Keratinocyte (primary cell): ENCODE data around the gene SIGLEC1. TPM values are rescaled to one million over a fixed set of nuclear protein-coding genes. Genes with fewer than 3 reads are reported as not detected.

Experiments
- DNase-seq: peaks from one replicate; pipeline ENCODE4 v3.0.0-alpha.2; 2011; ENCODE audit warnings: low read depth, missing footprints, low spot score
- FAIRE-seq: peaks from 2 replicates; lab custom pipeline; 2011; peaks lifted over from hg19 to GRCh38; lab: Jason Lieb, UNC
- H2AFZ ChIP-seq: 2 replicates; pipeline ENCODE4 v1.6.0; 2012; ENCODE audit warnings: low read length, control low read depth, inconsistent platforms; ENCODE audit not compliant: control insufficient read depth
- H3K27ac ChIP-seq: 2 replicates; pipeline ENCODE4 v1.5.1; 2011; ENCODE audit warnings: low read length; ENCODE audit not compliant: control insufficient read depth, insufficient read depth
- H3K27me3 ChIP-seq: 3 replicates; pipeline ENCODE4 v1.6.0; 2011; ENCODE audit warnings: low read length; ENCODE audit not compliant: control insufficient read depth, insufficient read depth; ENCODE audit errors: extremely low read depth
- H3K36me3 ChIP-seq, 2 experiments: 2 replicates in 1 of 2; 3 replicates in 1 of 2; pipeline ENCODE4 v1.5.1; 2011; ENCODE audit warnings: low read length in 2 of 2, mild to moderate bottlenecking in 1 of 2; ENCODE audit not compliant: control insufficient read depth in 2 of 2, insufficient read depth in 2 of 2; ENCODE audit errors: extremely low read depth in 1 of 2
- H3K4me1 ChIP-seq: 3 replicates; pipeline ENCODE4 v1.5.1; 2011; ENCODE audit warnings: low read length; ENCODE audit not compliant: control insufficient read depth, insufficient read depth; ENCODE audit errors: extremely low read depth
- H3K4me2 ChIP-seq: 3 replicates; pipeline ENCODE4 v1.6.0; 2011; ENCODE audit warnings: low read depth, low read length; ENCODE audit not compliant: control insufficient read depth, insufficient read depth; ENCODE audit errors: extremely low read depth
- H3K4me3 ChIP-seq, 3 experiments: fragments of 200-600 bp in 1 of 3; sonication (generic) in 1 of 3; 2 replicates in 2 of 3; 3 replicates in 1 of 3; pipeline ENCODE4 v1.5.1; 2011 to 2016; ENCODE audit warnings: low read length in 3 of 3, mild to moderate bottlenecking in 3 of 3, control low read depth in 2 of 3, inconsistent platforms in 1 of 3, low read depth in 1 of 3, mixed read lengths in 1 of 3, mixed run types in 1 of 3, moderate library complexity in 1 of 3; ENCODE audit not compliant: control insufficient read depth in 2 of 3, insufficient read depth in 2 of 3; ENCODE audit errors: extremely low read depth in 1 of 3
- H3K79me2 ChIP-seq: 2 replicates; pipeline ENCODE4 v1.6.0; 2012; ENCODE audit warnings: low read length; ENCODE audit not compliant: control insufficient read depth, insufficient read depth
- H3K9ac ChIP-seq: 3 replicates; pipeline ENCODE4 v1.6.0; 2011; ENCODE audit warnings: low read length; ENCODE audit not compliant: control insufficient read depth, insufficient read depth; ENCODE audit errors: extremely low read depth
- H3K9me1 ChIP-seq: 3 replicates; pipeline ENCODE4 v1.6.0; 2011; ENCODE audit warnings: low read length; ENCODE audit not compliant: control insufficient read depth, insufficient read depth; ENCODE audit errors: extremely low read depth
- H3K9me3 ChIP-seq: 2 replicates; pipeline ENCODE4 v1.5.1; 2012; ENCODE audit warnings: low read depth, low read length; ENCODE audit not compliant: control insufficient read depth
- H4K20me1 ChIP-seq: 3 replicates; pipeline ENCODE4 v1.6.0; 2011; ENCODE audit warnings: low read length; ENCODE audit not compliant: control insufficient read depth, insufficient read depth; ENCODE audit errors: extremely low read depth
- CTCF ChIP-seq, 3 experiments: IDR thresholded peaks in 1 of 3; conservative IDR thresholded peaks in 1 of 3; optimal IDR thresholded peaks in 1 of 3; 2 replicates in 2 of 3; 3 replicates in 1 of 3; pipeline versions ENCODE3 to v1.5.1; 2011; ENCODE audit warnings: low read length in 3 of 3, mild to moderate bottlenecking in 3 of 3, moderate library complexity in 2 of 3, control low read depth in 1 of 3, inconsistent platforms in 1 of 3; ENCODE audit not compliant: insufficient read depth in 2 of 3; ENCODE audit errors: extremely low read depth in 1 of 3
- EZH2 ChIP-seq: IDR thresholded peaks from one replicate; pipeline ENCODE4 v1.6.1; 2012; ENCODE audit warnings: inconsistent platforms, mild to moderate bottlenecking, low read length, moderate library complexity
- dilution Hi-C: fragments of 300-500 bp; cut with MboI; formaldehyde crosslinking; loops from one replicate; pipeline ENCODE4 v1.7.0; 2020; ENCODE audit warnings: low sequenced_read_pairs; ENCODE audit not compliant: extremely low pct_ligation_motif_present
- polyA plus RNA-seq, 5 experiments: library from polyadenylated mRNA; depleted of rRNA in 3 of 5; stranded (reverse) in 3 of 5; stranded (forward) in 1 of 5; unstranded in 1 of 5; fragments of >200 nt; gene quantifications; 1 replicate in 1 of 5; 2 replicates in 3 of 5; 3 replicates in 1 of 5; pipeline versions ENCODE4 v1.2.1 to v1.2.3, GENCODE V29; 2011 to 2012; ENCODE audit warnings: missing spikeins in 2 of 5, low read depth in 1 of 5, low replicate concordance in 1 of 5

SIGLEC1 gene
- polyA plus RNA-seq, 1 donor (not counting 4 experiments of a cell fraction or from before 2014, with no cell fraction given), result not detected

- dilution Hi-C loops, result no loop called here
- H3K36me3 ChIP-seq, result no peaks in the 10 kb centered on the region
- H3K9me1 ChIP-seq, result no peaks in the 10 kb centered on the region
- H3K27me3 ChIP-seq, result no peaks in the 10 kb centered on the region
- H3K9ac ChIP-seq, result no peak overlapping the region
- FAIRE-seq (no peak), DNase-seq (no peak)
- H2AFZ ChIP-seq, result no peak overlapping the region
- H3K9me3 ChIP-seq, result no peaks in the 10 kb centered on the region
- no peaks in the 10 kb centered on the region for H4K20me1 ChIP-seq
- H3K4me1 ChIP-seq, result no peaks in the 10 kb centered on the region
- no peak overlapping the region for H3K27ac ChIP-seq
- H3K4me2 ChIP-seq, result no peak overlapping the region
- TF ChIP-seq EZH2 (no peak), CTCF (optimal IDR thresholded peaks at IDR 0.05 in 1 of 3, IDR thresholded peaks at IDR 0.05 in 1 of 3, conservative IDR thresholded peaks at IDR 0.05 in 1 of 3; ENCODE audit: extremely low read depth in 1 of 3, insufficient read depth in 2 of 3, low read length in 3 of 3) (peak; percentile 68 to 95 (median 93))
- H3K79me2 ChIP-seq, result no peaks in the 10 kb centered on the region
- H3K4me3 ChIP-seq, result no peak overlapping the region
Observed at GRCh38 chr20:3710703-3711483, 1.5 kb downstream of the SIGLEC1 start.

GRCh38 chr20:3710011-3710466 is 2.4 kb downstream of the SIGLEC1 start:
- H3K36me3 ChIP-seq, result no peaks in the 10 kb centered on the region
- DNase-seq (no peak), FAIRE-seq (no peak)
- no peaks in the 10 kb centered on the region for H3K9me1 ChIP-seq
- TF ChIP-seq EZH2 (no peak), CTCF (optimal IDR thresholded peaks at IDR 0.05 in 1 of 3, IDR thresholded peaks at IDR 0.05 in 1 of 3, conservative IDR thresholded peaks at IDR 0.05 in 1 of 3; ENCODE audit: extremely low read depth in 1 of 3, insufficient read depth in 2 of 3, low read length in 3 of 3) (peak in 1 of 3 experiments; percentile 17)
- no peak overlapping the region for H2AFZ ChIP-seq
- H3K27ac ChIP-seq, result no peak overlapping the region
- no peaks in the 10 kb centered on the region for H4K20me1 ChIP-seq
- H3K9ac ChIP-seq, result no peak overlapping the region
- no peaks in the 10 kb centered on the region for H3K9me3 ChIP-seq
- H3K79me2 ChIP-seq, result no peaks in the 10 kb centered on the region
- dilution Hi-C loops, result no loop called here
- H3K4me2 ChIP-seq, result no peak overlapping the region
- H3K27me3 ChIP-seq, result no peaks in the 10 kb centered on the region
- no peak overlapping the region for H3K4me3 ChIP-seq
- H3K4me1 ChIP-seq, result no peaks in the 10 kb centered on the region
